Activated CD4-positive, CD25-positive, alpha-beta regulatory T cell treated with anti-CD3 and anti-CD28 coated beads, Interleukin-2, amount 50 U/mL, for 24 hours (primary cell): ENCODE results near the gene TBL1Y.

Experiments used
- ATAC-seq, 2 donors: fragments of 150-1000 bp; cut with Tn5 transposase; one replicate each; pipeline ENCODE4 v1.10.0; 2021; ENCODE audit warnings: mild to moderate bottlenecking in 1 of 2, moderate library complexity in 1 of 2

TBL1Y gene

GRCh38 chrY:7092836-7093235, 182.3 kb downstream of the TBL1Y start:
- no peak for ATAC-seq

GRCh38 chrY:7094365-7094764, 183.9 kb downstream of the TBL1Y start:
- ATAC-seq, result no peak

- ATAC-seq, result no peak
Observed at GRCh38 chrY:7097021-7097420, 186.5 kb downstream of the TBL1Y start.

- ATAC-seq, result no peak
Observed at GRCh38 chrY:7099742-7100141, 189.2 kb downstream of the TBL1Y start.

DNA sequence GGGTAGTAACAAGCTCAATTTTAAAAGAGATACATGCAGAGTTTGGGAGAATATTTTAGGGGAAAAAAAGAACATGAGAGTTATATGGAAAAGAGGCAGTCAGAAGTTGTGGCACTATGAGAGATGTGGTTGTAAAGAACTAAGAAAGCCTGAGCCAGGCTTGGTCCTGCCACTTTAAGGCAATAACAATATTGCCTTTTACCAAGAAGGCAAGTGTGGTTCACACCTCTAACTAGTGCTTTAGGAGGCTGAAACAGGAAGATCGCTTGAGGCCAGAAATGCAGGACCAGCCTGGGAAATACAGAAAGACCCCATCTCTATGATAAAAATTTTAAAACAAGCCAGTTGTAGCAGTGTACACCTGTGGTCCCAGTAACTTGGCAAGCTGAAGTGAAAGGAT, 192.2 kb downstream of the TBL1Y start:
- no peak for ATAC-seq

DNA sequence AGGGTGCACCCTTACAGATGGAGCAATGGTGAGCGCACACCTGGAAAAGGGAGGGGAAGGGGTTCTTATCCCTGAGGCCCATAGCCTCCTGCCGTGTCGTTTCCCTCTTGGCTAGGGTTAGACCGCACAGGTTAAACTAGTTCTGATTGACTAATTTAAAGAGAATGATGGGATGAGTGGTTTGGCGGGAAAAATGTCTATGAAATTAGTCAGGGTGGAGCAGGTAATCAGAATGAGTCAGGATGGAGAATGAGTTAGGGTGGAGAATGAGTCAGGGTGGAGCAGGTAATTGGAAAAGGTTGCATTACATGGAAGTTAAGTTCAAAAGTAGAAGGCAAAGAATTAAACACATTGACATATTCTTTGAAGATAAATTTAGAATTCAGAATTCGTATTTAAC, 196.7 kb downstream of the TBL1Y start:
- ATAC-seq, result no peak

GRCh38 chrY:7110086-7110485, 199.6 kb downstream of the TBL1Y start:
- no peak for ATAC-seq

DNA sequence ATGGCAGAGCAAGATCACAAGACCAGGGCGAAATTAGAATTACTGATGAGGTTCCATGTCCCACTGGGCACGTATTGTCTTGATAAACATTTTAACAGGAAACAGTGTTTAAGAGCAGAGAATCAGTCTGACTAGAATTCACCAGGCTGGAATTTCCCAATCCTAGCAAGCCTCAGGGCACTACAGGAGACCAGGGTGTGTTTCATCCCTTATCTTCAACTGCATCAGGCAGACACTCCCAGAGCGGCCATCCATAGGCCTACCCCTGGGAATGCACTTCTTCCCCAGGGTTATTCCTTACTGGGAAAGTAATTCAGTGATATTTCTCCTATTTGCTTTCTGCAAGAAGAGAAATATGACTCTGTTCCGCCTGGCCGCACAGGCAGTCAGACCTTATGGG, 205.4 kb downstream of the TBL1Y start:
- ATAC-seq, result no peak

- ATAC-seq, result no peak
Observed at GRCh38 chrY:7122202-7122601, 211.7 kb downstream of the TBL1Y start.

GRCh38 chrY:7125136-7126056, 214.9 kb downstream of the TBL1Y start:
- no peak for ATAC-seq

- ATAC-seq, result no peak
Observed at GRCh38 chrY:7128211-7128610, 217.7 kb downstream of the TBL1Y start.
